Astrocyte (in vitro differentiated cells and primary cell): ENCODE measurements around the gene ZG16B. TPM values are rescaled to one million over a fixed set of nuclear protein-coding genes. Genes with fewer than 3 reads are reported as not detected.

ENCODE experiments used
- DNase-seq: peaks from one replicate; pipeline ENCODE4 v3.0.0-alpha.2; 2010; ENCODE audit warnings: low read depth
- FAIRE-seq: peaks from 2 replicates; lab custom pipeline; 2011; peaks lifted over from hg19 to GRCh38; lab: Jason Lieb, UNC
- H2AFZ ChIP-seq: 2 replicates; pipeline ENCODE4 v1.6.0; 2012; ENCODE audit warnings: low read depth, low read length, inconsistent platforms
- H3K27ac ChIP-seq: 2 replicates; pipeline ENCODE4 v1.5.1; 2011; ENCODE audit warnings: low read depth, low read length, inconsistent platforms
- H3K27me3 ChIP-seq: 2 replicates; pipeline ENCODE4 v1.6.0; 2011; ENCODE audit warnings: low read length, inconsistent platforms; ENCODE audit not compliant: insufficient read depth
- H3K36me3 ChIP-seq: 2 replicates; pipeline ENCODE4 v1.5.1; 2011; ENCODE audit warnings: low read length, inconsistent platforms; ENCODE audit not compliant: insufficient read depth
- H3K4me1 ChIP-seq: 2 replicates; pipeline ENCODE4 v1.5.1; 2011; ENCODE audit warnings: low read length, inconsistent platforms; ENCODE audit not compliant: insufficient read depth
- H3K4me2 ChIP-seq: 2 replicates; pipeline ENCODE4 v1.6.0; 2012; ENCODE audit warnings: low read length, inconsistent platforms
- H3K4me3 ChIP-seq: 2 replicates; pipeline ENCODE4 v1.5.1; 2011; ENCODE audit warnings: low read depth, mild to moderate bottlenecking, low read length, inconsistent platforms; ENCODE audit not compliant: insufficient read depth
- H3K79me2 ChIP-seq: 2 replicates; pipeline ENCODE4 v1.6.0; 2012; ENCODE audit warnings: mild to moderate bottlenecking, low read length, inconsistent platforms; ENCODE audit not compliant: insufficient read depth
- H3K9ac ChIP-seq: 2 replicates; pipeline ENCODE4 v1.6.0; 2012; ENCODE audit warnings: mild to moderate bottlenecking, low read length, inconsistent platforms
- H3K9me3 ChIP-seq: 2 replicates; pipeline ENCODE4 v1.5.1; 2012; ENCODE audit warnings: low read depth, mild to moderate bottlenecking, low read length, inconsistent platforms; ENCODE audit not compliant: insufficient read depth
- H4K20me1 ChIP-seq: 2 replicates; pipeline ENCODE4 v1.6.0; 2012; ENCODE audit warnings: low read length, inconsistent platforms; ENCODE audit not compliant: insufficient read depth
- H3K27ac Mint-ChIP-seq: one replicate; pipeline ENCODE4 v1.8.0; 2021; ENCODE audit warnings: mild to moderate bottlenecking, mixed read lengths; ENCODE audit not compliant: unreplicated experiment
- H3K27me3 Mint-ChIP-seq: one replicate; pipeline ENCODE4 v1.8.0; 2021; ENCODE audit warnings: low read depth, mixed read lengths; ENCODE audit not compliant: unreplicated experiment
- H3K36me3 Mint-ChIP-seq: one replicate; pipeline ENCODE4 v1.8.0; 2021; ENCODE audit warnings: low read depth, mixed read lengths; ENCODE audit not compliant: unreplicated experiment
- H3K4me1 Mint-ChIP-seq: one replicate; pipeline ENCODE4 v1.8.0; 2021; ENCODE audit warnings: low read depth, mixed read lengths; ENCODE audit not compliant: unreplicated experiment
- H3K4me3 Mint-ChIP-seq: one replicate; pipeline ENCODE4 v1.8.0; 2021; ENCODE audit warnings: mild to moderate bottlenecking, moderate library complexity, mixed read lengths; ENCODE audit not compliant: unreplicated experiment
- H3K9me3 Mint-ChIP-seq: one replicate; pipeline ENCODE4 v1.8.0; 2021; ENCODE audit warnings: mild to moderate bottlenecking, mixed read lengths; ENCODE audit not compliant: unreplicated experiment
- EZH2 ChIP-seq: IDR thresholded peaks from 2 replicates; pipeline ENCODE4 v1.6.1; 2012; ENCODE audit warnings: mild to moderate bottlenecking, low read length, inconsistent platforms; ENCODE audit not compliant: insufficient read depth
- total RNA-seq: library from RNA; stranded (reverse); gene quantifications from 2 replicates; pipeline ENCODE4 v1.2.1, GENCODE V29; 2021
- TF ChIP-seq, protein P1 (sequence below): IDR thresholded peaks from 2 replicates; pipeline ENCODE4 v1.5.1; 2011; ENCODE audit warnings: low read depth, mild to moderate bottlenecking, inconsistent platforms, low read length, moderate library complexity; ENCODE audit not compliant: insufficient read depth

Gene ZG16B
- total RNA-seq, 1 donor from 2014 or later = not detected

DNA sequence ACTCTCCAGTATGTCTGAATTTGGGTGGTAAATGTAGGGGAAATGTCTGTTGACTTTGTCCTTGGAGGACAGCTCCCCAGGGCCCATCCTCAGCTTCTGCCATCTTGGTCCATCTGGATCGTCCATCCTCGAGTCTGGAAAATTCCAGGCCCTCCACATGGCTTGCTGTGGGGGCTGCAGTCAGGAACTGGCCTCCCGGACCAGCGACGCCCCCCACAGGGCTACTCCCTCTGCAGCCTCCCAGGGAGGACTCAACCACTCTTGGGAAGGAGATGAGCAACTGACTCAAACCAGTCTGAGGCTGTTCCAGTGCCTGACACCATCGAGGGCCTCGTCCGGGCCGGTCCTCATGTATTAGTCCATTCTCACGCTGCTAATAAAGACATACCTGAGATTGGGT, 5.5 kb upstream of the ZG16B start:
- Mint-ChIP-seq H3K36me3 (peaks cover 1% of the 10 kb centered on the region), H3K4me3 (no peak overlapping the region), H3K9me3 (peaks cover 2% of the 10 kb centered on the region), H3K4me1 (peaks cover 12% of the 10 kb centered on the region), H3K27ac (no peak overlapping the region), H3K27me3 (peaks cover 13% of the 10 kb centered on the region)
- no peaks in the 10 kb centered on the region for H3K9me3 ChIP-seq
- no peak for TF ChIP-seq EZH2
- no peaks in the 10 kb centered on the region for H3K36me3 ChIP-seq
- no peak overlapping the region for H3K4me2 ChIP-seq
- peaks cover 2% of the 10 kb centered on the region for H3K27me3 ChIP-seq
- H3K27ac ChIP-seq = no peak overlapping the region
- no peak for FAIRE-seq
- H3K4me1 ChIP-seq = no peaks in the 10 kb centered on the region
- H3K79me2 ChIP-seq = no peaks in the 10 kb centered on the region
- H3K4me3 ChIP-seq = no peak overlapping the region
- no peaks in the 10 kb centered on the region for H4K20me1 ChIP-seq
- DNase-seq = no peak
- H3K9ac ChIP-seq = no peak overlapping the region
- H2AFZ ChIP-seq = no peak overlapping the region

DNA sequence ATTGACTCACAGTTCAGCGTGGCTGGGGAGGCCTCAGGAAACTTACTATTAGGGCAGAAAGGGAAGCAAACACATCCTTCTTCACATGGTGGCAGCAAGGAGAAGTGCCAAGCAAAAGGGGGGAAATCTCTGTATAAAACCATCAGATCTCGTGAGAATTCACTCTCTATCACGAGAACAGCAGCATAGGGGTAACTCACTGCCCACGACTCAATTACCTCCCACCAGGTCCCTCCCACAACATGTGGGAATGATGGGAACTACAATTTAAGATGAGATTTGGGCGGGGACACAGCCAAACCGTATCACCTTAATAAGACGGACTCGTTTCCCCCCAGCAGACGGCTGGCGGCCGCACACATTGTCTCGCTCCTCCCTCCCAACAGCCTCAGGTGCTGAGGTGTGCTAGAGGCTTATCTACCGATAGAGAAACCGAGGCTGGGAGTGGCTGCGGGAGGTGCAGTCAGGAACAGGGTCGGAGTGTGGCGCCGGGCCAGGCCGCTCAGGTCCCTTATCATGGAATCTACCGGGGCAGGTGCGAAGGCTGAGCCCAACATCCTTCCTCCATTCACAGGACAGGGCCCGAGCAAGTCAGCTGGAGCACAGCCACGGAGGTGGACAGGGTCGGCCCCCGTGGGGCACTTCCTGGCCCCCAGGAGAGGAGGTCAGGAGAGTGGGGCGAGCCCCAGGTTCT, 4.9 kb upstream of the ZG16B start:
- no peaks in the 10 kb centered on the region for H4K20me1 ChIP-seq
- H3K4me1 ChIP-seq = peaks cover 3% of the 10 kb centered on the region
- H3K27me3 ChIP-seq = peaks cover 2% of the 10 kb centered on the region
- no peak overlapping the region for H3K4me3 ChIP-seq
- no peak overlapping the region for H3K4me3 Mint-ChIP-seq
- H3K9ac ChIP-seq = no peak overlapping the region
- TF ChIP-seq EZH2 = no peak
- TF ChIP-seq, protein P1, sequence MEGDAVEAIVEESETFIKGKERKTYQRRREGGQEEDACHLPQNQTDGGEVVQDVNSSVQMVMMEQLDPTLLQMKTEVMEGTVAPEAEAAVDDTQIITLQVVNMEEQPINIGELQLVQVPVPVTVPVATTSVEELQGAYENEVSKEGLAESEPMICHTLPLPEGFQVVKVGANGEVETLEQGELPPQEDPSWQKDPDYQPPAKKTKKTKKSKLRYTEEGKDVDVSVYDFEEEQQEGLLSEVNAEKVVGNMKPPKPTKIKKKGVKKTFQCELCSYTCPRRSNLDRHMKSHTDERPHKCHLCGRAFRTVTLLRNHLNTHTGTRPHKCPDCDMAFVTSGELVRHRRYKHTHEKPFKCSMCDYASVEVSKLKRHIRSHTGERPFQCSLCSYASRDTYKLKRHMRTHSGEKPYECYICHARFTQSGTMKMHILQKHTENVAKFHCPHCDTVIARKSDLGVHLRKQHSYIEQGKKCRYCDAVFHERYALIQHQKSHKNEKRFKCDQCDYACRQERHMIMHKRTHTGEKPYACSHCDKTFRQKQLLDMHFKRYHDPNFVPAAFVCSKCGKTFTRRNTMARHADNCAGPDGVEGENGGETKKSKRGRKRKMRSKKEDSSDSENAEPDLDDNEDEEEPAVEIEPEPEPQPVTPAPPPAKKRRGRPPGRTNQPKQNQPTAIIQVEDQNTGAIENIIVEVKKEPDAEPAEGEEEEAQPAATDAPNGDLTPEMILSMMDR = no peak
- no peaks in the 10 kb centered on the region for H3K9me3 ChIP-seq
- DNase-seq (no peak), FAIRE-seq (no peak)
- peaks cover 1% of the 10 kb centered on the region for H3K36me3 Mint-ChIP-seq
- H3K9me3 Mint-ChIP-seq = peaks cover 2% of the 10 kb centered on the region
- no peak overlapping the region for H3K27ac Mint-ChIP-seq
- peaks cover 13% of the 10 kb centered on the region for H3K27me3 Mint-ChIP-seq
- no peak overlapping the region for H3K27ac ChIP-seq
- no peak overlapping the region for H3K4me2 ChIP-seq
- no peak overlapping the region for H2AFZ ChIP-seq
- no peaks in the 10 kb centered on the region for H3K79me2 ChIP-seq
- H3K36me3 ChIP-seq = no peaks in the 10 kb centered on the region
- H3K4me1 Mint-ChIP-seq = peaks cover 12% of the 10 kb centered on the region

DNA sequence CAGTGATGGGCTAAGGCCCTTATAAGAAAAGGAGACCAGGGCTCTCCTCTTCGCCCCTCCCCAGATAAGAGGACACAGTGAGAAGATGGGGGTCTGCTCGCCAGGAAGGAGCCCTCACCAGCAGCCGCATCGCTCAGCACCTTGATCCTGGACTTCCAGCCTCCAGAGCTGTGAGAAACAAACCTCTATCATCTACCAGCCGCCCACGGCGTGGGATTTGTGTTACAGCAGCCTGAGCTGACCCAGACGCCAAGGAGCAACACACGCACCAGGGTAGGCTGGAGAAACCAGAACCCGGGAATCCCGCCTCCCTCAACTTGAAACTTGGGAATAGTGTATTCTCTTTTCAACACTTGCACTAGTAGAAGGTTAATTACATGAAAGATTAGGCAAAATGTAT, 4.2 kb upstream of the ZG16B start:
- FAIRE-seq (no peak), DNase-seq (no peak)
- H3K4me3 Mint-ChIP-seq = no peak overlapping the region
- Histone ChIP-seq H3K79me2 (no peaks in the 10 kb centered on the region), H3K4me2 (no peak overlapping the region), H3K27ac (no peak overlapping the region), H2AFZ (no peak overlapping the region), H4K20me1 (no peaks in the 10 kb centered on the region), H3K27me3 (peaks cover 2% of the 10 kb centered on the region), H3K36me3 (no peaks in the 10 kb centered on the region), H3K4me1 (peaks cover 4% of the 10 kb centered on the region), H3K9me3 (no peaks in the 10 kb centered on the region), H3K9ac (no peak overlapping the region), H3K4me3 (no peak overlapping the region)
- H3K9me3 Mint-ChIP-seq = peaks cover 2% of the 10 kb centered on the region
- peaks cover 12% of the 10 kb centered on the region for H3K4me1 Mint-ChIP-seq
- H3K36me3 Mint-ChIP-seq = peaks cover 1% of the 10 kb centered on the region
- peaks cover 13% of the 10 kb centered on the region for H3K27me3 Mint-ChIP-seq
- no peak overlapping the region for H3K27ac Mint-ChIP-seq
- no peak for TF ChIP-seq EZH2
- TF ChIP-seq, protein P1 = no peak
